Activated CD8-positive, alpha-beta memory T cell treated with anti-CD3 and anti-CD28 coated beads for 24 hours (primary cell): ENCODE results near the gene UBA52.
"Not testable (repeated sequence)": the region's sequence is repeated elsewhere in the genome, so short reads cannot be mapped to it uniquely, and the experiment has no call there.

ENCODE experiments used
- DNase-seq: peaks from one replicate; pipeline ENCODE4 v3.0.0-alpha.2; 2020

The UBA52 gene

DNA sequence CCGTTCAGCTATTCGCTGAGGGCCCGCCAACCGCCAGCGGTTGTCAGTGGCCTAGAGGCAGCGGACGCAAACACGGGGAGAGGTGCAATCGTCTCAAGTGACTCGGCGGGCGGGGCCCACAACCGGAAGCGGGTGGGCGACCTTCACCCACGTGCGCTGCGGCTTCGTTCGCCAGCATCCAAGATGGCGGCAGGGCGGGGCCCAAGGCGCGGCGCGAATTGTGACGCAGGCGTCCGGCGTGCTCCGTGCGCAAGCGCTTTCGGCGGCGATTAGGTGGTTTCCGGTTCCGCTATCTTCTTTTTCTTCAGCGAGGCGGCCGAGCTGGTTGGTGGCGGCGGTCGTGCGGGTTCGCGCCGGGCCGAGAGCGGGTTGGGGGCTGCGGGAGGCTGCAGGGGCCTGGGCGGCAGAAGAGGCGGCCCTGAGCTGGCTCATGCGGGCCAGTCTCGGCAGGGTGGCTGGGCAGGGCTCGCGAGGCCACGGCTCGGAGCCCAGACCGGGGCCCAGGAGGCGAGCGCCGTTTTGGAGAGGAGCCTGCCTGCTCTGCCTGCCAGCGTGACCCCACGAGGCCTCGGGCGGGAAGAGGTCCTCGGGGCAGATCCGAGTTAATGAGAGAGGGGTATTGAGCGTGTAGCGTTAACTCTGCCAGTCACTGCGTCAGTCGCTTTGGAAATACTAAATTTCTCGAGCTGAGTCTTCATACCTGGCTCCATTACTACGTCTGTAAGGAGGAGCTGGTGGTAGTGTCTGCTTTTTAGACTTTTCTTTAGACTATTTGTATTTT is at the start of gene UBA52:
TSS of gene UBA52 (plus strand) at position 294 of the 781 bp plus-strand sequence. CDS start 1,444 bp downstream, outside the sequence.
- peak; percentile 99 for DNase-seq

DNA sequence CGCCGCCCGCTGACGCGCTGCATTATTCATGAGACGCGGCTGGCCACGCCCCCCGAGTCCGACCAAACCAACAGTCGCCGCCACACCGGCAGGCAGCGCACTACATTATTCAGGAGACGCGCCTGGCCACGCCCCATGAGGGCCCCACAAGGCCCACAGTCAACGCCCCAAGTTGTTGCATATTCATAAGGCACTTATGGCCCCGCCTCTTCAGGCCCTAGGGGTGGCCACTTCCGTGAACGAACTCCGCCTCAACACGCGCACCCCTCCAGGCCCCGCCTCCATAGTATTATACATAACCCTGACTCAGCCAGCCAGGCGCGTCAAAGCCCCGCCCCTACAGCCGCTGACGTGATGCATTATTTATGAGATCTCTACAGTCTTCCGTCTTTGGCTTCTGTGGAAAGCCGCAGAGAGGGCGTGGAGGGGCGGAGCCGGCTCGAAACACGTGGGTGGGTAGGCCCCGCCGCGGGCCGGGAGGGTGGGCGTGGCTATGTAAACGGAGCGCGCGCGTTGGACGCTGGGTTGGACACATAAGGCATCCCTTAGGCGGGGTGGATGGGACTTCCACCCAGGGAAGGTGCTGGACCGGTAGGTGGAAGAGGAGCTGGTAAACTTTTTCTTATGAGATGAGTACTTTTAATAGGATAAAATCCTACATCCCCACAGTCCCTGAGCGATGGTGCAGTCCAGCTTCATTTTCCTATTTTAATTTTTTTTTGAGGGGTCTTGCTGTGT is 49.4 kb upstream of the UBA52 start:
- DNase-seq, result peak; percentile 100

DNA sequence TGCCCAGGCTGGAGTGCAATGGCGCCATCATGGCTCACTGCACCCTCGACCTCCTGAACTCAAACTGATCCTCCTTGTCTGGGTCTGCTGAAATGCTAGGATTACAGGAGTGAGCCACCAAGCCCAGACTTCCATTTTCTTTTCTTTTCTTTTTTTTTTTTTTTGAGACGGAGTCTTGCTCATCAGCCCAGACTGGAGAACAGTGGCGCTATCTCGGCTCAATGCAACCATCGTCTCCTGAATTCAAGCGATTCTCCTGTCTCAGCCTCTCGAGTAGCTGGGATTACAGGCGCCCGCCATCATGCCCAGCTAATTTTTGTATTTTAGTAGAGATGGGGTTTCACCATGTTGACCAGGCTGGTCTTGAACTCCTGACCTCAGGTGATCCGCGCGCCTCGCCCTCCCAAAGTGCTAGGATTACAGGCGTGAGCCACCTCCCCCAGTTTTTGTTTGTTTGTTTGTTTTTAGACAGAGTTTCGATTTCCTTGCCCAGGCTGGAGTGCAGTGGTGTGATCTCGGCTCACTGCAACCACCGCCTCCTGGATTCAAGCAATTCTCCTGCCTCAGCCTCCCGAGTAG is 48.7 kb upstream of the UBA52 start:
- not testable (repeated sequence) for DNase-seq

DNA sequence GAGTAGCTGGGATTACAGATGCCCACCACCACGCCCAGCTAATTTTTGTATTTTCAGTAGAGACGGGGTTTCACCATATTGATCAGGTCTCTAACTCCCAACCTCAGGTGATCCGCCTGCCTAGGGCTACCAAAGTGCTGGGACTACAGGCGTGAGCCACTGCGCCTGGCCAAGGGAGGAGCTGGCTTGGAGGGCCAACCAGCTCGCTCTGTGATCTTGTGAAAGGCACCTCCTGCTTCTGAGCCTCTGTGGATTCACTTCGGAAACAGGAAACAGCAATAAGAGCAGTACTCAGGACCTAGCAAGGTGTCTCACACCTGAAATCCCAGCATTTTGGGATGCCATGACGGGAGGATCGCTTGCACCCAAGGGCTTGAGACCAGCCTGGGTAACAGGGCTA is 47.8 kb upstream of the UBA52 start:
- DNase-seq, result no peak

DNA sequence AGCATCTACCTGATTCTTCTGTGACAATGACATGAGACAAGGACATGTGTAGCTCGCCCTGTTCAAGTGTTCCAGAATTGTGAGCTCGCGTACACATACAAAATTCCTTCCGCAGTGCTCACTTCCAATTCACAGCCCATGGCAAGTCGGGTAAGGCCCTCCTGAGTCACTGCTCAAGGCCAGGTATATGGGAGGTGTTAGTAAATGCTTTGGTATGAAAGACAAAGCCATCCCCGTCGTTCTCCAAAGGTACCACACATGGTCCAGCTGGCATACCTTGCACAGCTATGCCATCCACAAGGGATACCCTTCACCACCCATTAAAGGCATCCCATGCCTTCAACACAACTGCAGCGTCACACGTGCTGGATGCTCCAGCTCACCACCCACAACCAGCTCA is 45.3 kb upstream of the UBA52 start:
- no peak for DNase-seq

DNA sequence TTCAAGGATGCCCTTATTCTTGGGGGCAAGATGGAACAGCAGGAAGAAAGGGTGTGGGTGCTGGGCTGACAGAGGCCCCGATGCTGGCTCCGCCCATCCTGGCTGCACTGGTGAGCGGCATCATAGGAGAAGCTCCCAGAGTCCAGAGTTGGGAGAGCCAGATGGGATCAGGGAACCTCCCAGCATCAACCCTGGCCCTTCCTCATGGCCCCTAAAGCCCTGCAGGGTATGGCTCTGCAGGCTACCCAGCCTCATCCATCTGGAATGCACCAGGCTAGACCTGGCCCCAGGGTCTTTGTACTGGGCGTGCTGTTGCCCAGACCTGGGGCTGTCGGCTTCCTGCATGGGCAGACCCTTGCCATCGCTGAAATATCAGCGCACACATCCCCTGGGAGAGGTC is 41.9 kb upstream of the UBA52 start:
- no peak for DNase-seq

DNA sequence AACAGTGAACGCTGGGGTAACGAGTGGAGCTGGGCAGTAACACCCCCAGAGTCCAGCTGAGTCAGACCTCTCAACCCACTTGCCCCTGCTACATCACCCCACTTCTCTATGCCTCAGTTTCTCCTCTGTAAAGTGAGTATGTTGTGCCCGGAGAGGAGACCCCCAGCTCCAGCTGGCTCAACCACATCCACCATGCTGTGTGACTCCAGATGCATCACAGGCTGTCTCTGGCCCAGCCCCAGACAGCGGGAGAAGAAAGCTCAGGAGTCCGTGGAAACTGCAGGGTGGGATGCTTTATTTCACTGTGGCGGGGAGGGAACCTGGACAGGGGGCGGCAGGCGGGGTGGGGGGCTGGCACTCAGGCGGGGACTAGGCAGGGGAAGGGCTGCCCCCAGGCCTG is 40.2 kb upstream of the UBA52 start:
- DNase-seq, result no peak

DNA sequence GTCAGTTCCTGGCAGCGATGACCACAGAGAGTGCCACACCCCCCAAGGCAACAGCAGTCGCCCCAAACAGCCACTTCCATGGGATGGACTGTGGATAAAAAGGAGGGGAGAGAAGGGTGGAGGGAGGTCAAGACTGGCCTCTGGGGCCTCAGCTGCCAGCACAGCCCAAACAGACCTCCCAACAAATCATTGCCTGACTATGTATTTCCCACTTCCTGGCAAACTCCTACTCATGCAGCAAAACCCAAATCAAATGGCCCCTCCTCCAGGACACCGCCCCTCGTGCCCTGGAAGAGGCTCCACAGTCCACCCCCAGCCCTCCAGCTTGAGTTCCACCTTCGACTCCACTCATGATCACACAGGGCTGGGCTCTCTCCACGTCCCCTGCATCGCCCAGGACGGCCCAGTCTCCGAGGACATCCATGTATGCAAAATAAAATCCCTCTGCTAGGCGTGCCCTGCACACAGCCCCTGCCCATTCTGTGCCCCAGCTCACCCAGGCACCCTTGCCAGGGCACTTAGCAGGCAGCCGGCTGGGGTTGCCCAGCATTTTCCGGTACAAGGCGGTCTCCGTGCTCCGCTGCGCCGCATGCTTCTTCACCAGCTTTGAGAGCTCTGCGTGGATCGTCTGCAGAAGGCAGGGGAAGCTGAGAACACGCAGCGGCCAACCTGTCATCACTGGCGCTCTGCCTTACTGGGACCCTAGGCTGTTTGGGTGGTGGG is 39.3 kb upstream of the UBA52 start:
- no peak for DNase-seq

DNA sequence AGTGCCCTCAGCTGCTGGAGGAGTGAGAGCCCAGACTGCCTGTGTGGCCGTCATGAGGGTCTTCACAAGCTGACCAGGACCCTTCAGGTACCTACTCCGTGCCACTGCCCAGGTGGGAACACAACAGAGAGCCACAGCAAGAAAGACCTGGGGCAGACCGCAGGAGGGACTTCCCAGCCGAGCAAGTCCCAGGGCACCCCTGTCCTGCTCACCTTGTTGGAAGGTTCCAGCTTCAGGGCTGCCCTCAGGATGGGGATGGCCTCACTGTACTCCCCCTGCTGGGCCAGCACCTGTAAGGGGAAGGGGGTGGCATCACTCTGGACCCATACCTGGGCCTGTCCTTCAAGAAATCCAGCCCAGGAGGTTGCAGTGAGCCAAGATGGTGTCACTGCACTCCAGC is 38.6 kb upstream of the UBA52 start:
- DNase-seq, result no peak

DNA sequence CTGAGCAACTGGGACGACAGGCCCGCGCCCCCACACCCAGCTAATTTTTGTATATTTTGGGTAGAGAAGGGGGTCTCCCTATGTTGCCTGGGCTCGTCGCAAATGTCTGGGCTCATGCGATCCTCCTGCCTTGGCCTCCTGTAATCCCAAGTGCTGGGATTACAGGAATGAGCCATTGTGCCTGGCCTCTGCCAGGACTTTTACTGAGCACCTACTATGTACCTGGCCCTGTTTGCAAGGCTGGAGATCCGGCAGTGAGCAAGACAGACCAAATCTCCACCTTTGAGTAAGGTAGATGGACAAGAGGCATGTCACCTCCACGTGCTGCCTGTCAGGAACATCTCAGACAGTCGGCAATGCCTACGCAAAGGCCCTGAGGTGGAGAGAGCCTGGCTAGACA is 35.2 kb upstream of the UBA52 start:
- no peak for DNase-seq

DNA sequence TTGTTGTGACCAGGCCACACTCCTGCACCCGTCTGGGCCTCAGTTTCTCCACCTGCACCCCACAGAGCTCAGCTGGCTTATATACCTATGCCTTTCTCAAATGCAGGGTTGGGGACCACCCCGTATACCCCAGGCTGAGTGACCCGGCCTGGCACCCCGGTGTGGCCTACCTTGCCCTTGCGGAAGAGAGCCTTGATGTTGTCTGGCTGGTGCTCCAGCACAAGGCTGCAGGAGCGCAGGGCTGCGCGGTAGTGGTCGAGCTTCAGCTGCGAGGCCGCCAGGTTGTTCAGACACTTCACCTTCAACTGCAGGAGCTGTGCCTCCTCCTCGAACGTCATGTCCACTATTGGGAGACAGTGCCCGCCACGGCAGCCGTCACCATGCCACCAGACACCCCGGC is 34.2 kb upstream of the UBA52 start:
- no peak for DNase-seq

DNA sequence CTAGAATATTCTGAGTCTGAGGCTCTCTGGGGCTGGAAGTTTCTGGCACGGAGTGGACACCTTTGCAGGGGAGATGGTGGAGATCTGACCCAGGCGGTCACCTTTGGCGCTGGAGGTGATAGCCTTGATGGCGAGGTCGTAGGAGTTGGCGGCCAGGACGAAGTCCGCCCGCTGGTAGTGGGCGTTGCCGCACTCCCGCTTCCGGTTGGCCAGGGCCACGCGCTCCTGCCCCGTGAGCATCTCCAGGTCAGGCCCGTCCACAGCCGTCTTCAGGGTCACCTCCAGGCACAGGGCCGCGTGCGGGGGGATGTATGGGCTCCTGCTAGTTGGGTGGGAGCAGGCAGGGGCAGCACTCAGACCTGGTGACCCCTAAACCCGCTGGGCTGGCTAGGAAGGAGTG is 33.5 kb upstream of the UBA52 start:
- no peak for DNase-seq

DNA sequence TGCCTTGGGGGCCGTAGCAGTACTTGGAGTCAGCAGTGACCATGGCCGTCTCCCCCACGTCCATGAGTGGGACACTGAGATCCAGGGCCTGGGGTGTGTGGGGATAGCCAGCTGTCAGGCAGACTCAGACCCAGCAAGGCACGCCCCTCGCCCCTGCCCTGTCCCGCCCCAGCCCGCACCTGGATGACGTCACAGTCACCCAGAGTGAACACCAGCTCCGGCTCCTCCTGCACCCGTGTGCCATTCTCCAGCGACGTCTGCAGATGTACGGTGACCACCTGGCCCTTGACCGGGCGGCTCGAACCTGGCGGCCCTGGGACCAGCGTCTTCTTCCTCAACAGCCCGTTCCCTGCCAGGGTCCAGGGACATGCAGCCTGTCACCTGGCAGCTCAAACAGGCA is 32.3 kb upstream of the UBA52 start:
- no peak for DNase-seq

DNA sequence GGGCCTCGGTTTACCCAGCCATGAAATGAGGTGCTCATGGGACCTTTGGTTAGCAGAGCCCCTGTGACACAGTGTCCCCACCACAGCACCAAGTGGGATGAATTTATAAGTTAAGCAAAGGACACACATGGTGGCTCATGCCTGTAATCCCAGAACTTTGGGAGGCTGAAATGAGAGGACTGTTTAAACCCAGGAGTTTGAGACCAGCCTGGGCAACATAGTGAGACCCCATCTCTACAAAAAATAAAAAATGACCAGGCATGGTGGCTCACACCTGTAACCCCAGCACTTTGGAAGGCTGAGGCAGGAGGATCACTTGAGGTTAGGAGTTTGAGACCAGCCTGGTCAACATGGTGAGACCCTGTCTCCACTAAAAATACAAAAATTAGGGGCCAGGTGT is 31.5 kb upstream of the UBA52 start:
- not testable (repeated sequence) for DNase-seq

DNA sequence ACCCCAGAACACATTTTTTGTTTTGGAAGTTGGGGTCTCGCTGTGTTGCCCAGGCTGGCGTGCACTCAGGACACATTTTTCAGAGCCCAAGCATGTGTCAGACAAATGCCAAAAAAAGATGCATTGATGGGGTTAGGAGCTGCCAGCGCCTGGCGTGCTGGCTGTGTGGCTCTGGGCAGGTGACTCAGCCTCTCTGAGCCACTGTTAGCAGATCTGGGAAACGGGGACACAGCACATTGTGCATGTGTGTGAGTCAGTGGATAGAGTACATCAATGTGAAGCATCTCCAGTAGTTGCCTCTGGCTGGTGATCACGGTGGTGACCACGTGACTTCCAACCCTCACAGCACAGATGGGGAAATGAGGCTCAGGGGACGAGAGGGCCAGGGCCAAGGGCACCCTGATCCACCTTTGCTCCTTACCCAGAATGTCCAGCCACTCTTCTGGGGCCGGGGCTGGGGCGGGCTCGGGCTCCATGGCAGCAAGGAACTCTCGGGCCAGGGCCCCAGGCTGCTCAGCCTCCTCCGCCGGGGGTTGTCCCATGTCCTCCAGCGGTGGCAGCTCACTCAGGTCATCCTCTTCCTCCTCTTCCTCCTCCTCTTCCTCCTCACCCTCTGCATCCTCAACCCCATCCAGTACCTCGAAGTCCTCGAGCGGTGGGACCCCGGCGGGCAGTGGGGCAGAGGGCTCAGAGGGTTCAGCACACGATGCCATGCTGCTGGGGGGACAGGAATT is 30.2 kb upstream of the UBA52 start:
- DNase-seq, result no peak

DNA sequence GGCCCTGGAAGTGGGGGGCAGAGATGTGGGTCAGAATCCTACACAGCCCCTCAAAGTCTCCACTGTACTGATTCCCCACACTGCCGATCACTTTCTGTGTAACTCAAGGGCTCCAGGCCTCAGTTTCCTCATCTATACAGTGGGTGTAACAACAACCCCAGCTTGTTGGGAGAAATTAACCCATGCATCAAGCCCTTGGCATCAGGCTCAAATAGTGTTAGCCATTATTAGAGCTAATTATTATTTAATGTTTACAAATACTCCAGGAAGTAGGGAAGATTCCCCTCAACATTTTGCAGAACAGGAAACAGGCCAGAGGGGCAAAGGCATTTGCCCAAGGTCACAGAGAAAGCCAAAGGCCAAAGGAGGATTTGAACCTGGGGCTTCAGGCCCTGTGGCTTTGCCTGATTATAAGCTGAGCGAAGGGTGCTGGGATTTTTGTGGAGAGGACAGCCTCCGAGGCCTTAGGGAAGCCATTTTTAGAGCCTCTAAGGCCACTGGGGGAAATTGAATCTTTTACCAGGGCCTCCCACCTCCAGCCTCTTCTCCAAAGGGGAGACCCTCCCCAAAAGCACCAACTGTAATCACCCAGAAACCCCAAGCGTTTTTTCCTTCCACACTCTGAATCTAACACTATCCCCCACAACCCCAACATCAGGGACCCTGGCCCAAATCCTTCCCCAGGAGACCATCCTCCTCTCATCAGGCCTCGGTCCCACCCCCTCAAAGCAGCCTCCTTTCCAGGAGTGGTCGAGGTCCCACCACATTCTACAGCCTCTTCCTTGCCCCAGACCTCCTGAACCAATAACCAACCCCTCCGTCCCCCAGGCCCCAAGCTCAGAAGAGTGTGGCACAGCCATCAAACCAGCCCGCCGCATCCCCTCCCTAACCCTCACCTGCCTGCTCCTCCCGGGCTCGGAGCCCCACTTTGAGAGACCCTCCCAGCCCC is 29.4 kb upstream of the UBA52 start:
- DNase-seq, result peak; percentile 69

DNA sequence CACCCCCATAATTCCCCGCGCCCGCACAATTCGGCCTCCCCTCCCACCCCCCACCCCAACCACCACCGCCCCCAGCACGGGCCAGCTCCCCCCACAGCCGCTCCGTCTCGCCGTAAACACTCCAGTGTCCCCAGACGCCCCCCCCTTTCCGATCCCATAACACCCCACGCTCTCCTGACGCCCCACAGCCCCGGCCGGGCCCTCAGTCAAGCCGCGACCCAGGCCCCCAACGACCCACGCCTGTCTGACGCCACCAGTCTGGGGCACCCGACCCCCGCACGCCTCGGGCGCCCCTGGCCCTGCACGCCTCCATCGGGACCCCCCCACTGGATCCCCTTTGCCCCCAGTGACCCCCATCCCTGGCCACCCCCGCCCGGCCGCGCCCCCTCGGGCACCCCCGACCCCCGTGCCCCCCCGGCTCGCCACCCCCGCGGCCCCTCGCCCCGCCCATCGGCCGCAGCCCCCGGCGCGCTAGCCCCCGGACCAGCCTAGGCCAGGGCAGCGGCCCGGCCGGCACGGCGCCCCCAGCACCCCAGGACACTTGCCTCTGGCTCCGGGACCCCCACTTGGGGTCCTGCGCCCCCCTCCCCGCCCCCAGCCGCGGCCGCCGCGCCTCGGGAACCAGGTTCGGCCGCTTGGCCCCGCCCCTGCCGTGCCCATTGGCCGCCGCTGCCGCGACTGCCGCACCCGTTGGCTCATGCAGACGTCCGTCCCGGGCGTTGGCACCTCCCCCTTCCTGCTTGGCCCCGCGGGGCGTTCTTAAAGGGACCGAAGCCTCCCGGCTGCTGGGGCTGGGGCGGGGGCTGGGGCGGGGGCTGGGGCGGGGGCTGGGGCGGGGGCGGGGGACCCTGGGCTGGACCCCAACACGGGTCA is 28.5 kb upstream of the UBA52 start, which contains the start of gene FKBP8:
TSS of gene FKBP8 (minus strand) at position 633 of the 873 bp plus-strand sequence. CDS start 1,603 bp downstream, outside the sequence.
- DNase-seq, result peak; percentile 98

DNA sequence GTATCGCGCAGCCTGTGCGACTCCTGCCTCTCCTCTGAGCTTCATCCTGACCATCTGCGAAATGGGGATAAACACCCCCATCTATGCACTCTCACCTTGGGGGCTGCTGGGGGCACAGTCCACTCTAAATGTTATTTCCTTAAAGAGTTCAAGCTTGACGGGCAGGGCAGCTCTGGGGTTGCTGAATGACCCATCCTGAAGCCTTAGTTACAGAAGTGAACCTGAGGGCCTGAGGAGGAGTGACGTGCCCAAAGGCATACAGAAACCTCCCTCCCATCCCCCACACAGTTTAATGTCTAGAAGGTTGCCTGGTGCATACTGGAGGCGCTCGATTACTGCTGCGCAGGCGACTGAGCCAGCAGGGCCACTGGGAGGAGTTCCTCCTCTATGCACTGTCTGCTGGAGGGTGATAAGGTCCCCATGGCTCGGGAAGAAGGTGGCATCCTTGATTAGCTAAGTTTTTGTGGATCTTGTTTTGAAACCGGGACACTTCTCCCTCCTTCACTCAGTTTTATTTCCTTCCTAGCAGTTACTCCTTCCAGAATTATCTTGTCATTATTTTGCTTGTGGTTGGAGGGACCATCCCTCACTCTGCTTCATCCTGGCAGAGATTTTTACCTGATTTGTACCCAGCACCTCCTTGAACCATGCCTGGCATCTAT is 27.7 kb upstream of the UBA52 start:
- peak; percentile 82 for DNase-seq

DNA sequence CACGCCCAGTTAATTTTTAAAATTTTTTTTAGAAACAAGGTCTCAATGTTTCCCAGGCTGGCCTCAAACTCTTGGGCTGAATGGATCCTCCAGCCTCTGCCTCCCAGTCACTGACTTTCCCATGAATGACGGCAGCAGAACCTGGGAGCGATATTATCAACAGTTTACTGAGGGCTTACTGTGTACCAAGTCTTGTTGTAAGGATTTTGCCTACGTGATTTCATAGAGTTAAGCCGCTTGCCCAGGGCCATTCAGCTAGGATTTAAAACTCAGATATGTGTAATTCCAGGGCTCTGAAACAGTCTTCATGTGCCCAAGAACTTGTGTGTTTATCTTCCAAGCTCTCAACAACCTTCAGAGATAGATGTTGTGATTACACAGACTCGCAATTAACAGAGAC is 20.0 kb upstream of the UBA52 start:
- no peak for DNase-seq
